Parathyroid adenoma (tissue), 2 donors: ENCODE results near the gene AIMP1.

ENCODE experiments used
- H2AFZ ChIP-seq: fragments of 300-600 bp; sonication (generic); one replicate; pipeline ENCODE4 v1.7.0; 2017; ENCODE audit warnings: antibody characterized with exemption, mild to moderate bottlenecking
- H3K27ac ChIP-seq: fragments of 300-600 bp; sonication (generic); one replicate; pipeline ENCODE4 v1.7.0; 2017
- H3K27me3 ChIP-seq: fragments of 300-600 bp; sonication (generic); one replicate; pipeline ENCODE4 v1.7.0; 2017; ENCODE audit warnings: low read length; ENCODE audit not compliant: control insufficient read depth, insufficient read depth
- H3K36me3 ChIP-seq: fragments of 300-600 bp; sonication (generic); one replicate; pipeline ENCODE4 v1.7.0; 2017; ENCODE audit warnings: low read length; ENCODE audit not compliant: control insufficient read depth, insufficient read depth
- H3K4me1 ChIP-seq: fragments of 300-600 bp; sonication (generic); one replicate; pipeline ENCODE4 v1.7.0; 2017; ENCODE audit warnings: control low read depth
- H3K4me2 ChIP-seq: fragments of 300-600 bp; sonication (generic); one replicate; pipeline ENCODE4 v1.7.0; 2017; ENCODE audit warnings: low read length
- H3K4me3 ChIP-seq: fragments of 300-600 bp; sonication (generic); one replicate; pipeline ENCODE4 v1.7.0; 2017; ENCODE audit warnings: low read depth, low read length
- H3K79me2 ChIP-seq: fragments of 300-600 bp; sonication (generic); one replicate; pipeline ENCODE4 v1.7.0; 2017; ENCODE audit warnings: control low read depth
- H3K9ac ChIP-seq: fragments of 300-600 bp; sonication (generic); one replicate; pipeline ENCODE4 v1.7.0; 2017; ENCODE audit warnings: mild to moderate bottlenecking
- H3K9me3 ChIP-seq: fragments of 300-600 bp; sonication (generic); one replicate; pipeline ENCODE4 v1.7.0; 2017; ENCODE audit warnings: low read length; ENCODE audit not compliant: control insufficient read depth
- CTCF ChIP-seq: fragments of 300-600 bp; sonication (generic); IDR thresholded peaks from one replicate; pipeline ENCODE4 v1.7.0; 2017; ENCODE audit warnings: antibody characterized with exemption, mild to moderate bottlenecking
- donor health status: primary hyperparathyroidism.

AIMP1 gene

GRCh38 chr4:106315968-106316772 is at the start of gene AIMP1, which contains the start of gene TBCK:
AIMP1 (plus strand) TSS chr4:106316550; CDS start chr4:106325010, 8,460 bp downstream.
TBCK (minus strand) TSS chr4:106316209; CDS start chr4:106308960, 7,249 bp downstream.
- Histone ChIP-seq H3K4me1 (peaks cover 5% of the 10 kb centered on the region), H3K36me3 (no peaks in the 10 kb centered on the region)
- no peak for TF ChIP-seq CTCF

GRCh38 chr4:106268786-106269185 is 47.6 kb upstream of the AIMP1 start:
- no peaks in the 10 kb centered on the region for H3K79me2 ChIP-seq

More at GRCh38 chr4:106315968-106316772, at the start of gene AIMP1, which contains the start of gene TBCK:
- H3K27me3 ChIP-seq, result no peaks in the 10 kb centered on the region
- peaks cover 4% of the 10 kb centered on the region for H3K79me2 ChIP-seq
- peak within 1 kb of the TSS; percentile 95 for H2AFZ ChIP-seq
- H3K27ac ChIP-seq, result peak within 1 kb of the TSS; percentile 96
- peak within 1 kb of the TSS; percentile 86 for H3K4me2 ChIP-seq
- H3K9ac ChIP-seq, result peak within 1 kb of the TSS; percentile 63
- H3K4me3 ChIP-seq, result peak within 1 kb of the TSS; percentile 95
- no peaks in the 10 kb centered on the region for H3K9me3 ChIP-seq

GRCh38 chr4:106269711-106270110 is 46.6 kb upstream of the AIMP1 start:
- Histone ChIP-seq H3K4me2 (no peak overlapping the region), H2AFZ (no peak overlapping the region), H3K36me3 (no peaks in the 10 kb centered on the region), H3K9ac (no peak overlapping the region), H3K4me3 (no peak overlapping the region), H3K27ac (no peak overlapping the region), H3K27me3 (no peaks in the 10 kb centered on the region), H3K4me1 (no peaks in the 10 kb centered on the region), H3K79me2 (no peaks in the 10 kb centered on the region), H3K9me3 (no peaks in the 10 kb centered on the region)
- no peak for TF ChIP-seq CTCF

More at GRCh38 chr4:106268786-106269185, 47.6 kb upstream of the AIMP1 start:
- Histone ChIP-seq H3K36me3 (no peaks in the 10 kb centered on the region), H3K27me3 (no peaks in the 10 kb centered on the region), H3K9me3 (no peaks in the 10 kb centered on the region), H3K27ac (no peak overlapping the region), H3K4me2 (no peak overlapping the region), H2AFZ (no peak overlapping the region), H3K9ac (no peak overlapping the region), H3K4me1 (no peaks in the 10 kb centered on the region), H3K4me3 (no peak overlapping the region)
- no peak for TF ChIP-seq CTCF

DNA sequence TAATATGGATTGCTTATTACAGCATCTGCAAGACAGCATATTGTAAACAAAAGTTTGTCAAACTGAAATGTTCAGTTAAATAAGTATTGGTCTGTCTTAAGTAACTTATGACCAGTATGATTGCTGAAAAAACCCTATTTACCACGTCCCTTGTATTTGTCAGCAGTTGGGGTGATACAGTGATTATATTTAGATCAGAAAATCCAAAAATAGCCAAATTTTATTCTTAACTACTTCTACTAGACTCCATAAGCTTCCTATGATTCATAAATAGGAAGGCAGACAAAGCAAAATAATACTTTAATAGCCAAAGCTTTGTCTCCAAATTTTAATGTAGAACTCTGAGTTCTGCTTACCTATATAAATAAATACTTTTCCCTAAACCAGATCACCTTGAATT is 45.6 kb upstream of the AIMP1 start:
- Histone ChIP-seq H3K4me3 (no peak overlapping the region), H3K4me2 (no peak overlapping the region), H3K79me2 (no peaks in the 10 kb centered on the region), H3K27ac (no peak overlapping the region), H3K36me3 (no peaks in the 10 kb centered on the region), H2AFZ (no peak overlapping the region), H3K4me1 (no peaks in the 10 kb centered on the region), H3K9me3 (no peaks in the 10 kb centered on the region), H3K9ac (no peak overlapping the region), H3K27me3 (no peaks in the 10 kb centered on the region)
- TF ChIP-seq CTCF, result no peak
